ENCODE measurements around the gene REV1.
A peak's percentile ranks its signal among the peaks of the same experiment; 100 is the strongest.
"Not testable (repeated sequence)": the region's sequence is repeated elsewhere in the genome, so short reads cannot be mapped to it uniquely, and the experiment has no call there.

REV1 gene

DNA sequence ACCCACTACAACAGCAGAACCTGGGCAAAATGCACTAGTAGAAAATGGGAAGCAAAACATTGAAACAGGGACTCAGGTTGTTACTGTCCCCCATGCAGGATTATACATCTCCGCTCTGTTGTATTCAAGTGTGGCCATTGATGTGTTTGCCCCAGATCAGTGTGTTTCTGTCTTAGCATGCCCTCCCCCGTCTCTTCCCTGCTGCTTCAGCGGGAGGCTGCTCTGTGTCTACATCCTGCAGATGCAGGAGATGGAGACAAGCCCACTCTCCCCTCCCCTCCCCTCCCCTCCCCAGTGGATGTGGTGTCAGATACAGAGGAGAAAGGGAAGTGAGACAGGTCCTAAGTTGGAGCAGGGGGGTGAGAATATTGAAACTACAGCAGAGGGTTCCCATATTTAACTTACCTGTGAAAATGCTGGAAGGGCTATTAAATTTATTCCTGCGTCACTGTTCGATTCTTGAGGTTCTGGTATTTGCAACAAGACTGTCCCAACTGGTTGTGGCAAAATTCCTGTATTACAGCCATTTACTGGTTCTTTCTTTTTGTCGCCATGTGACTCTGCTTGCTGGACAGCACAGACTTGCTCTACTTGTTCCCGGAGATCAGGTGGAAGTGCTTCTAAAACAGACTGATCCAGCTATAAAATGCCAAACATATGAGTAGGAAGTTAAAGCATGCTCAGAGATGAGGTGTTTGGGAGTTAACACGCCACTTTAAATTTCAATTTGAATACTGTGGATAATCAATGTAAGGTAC, 85.6 kb downstream of the REV1 start:
- no peak for DNase-seq (ENCODE audit: low read depth, low spot score)

DNA sequence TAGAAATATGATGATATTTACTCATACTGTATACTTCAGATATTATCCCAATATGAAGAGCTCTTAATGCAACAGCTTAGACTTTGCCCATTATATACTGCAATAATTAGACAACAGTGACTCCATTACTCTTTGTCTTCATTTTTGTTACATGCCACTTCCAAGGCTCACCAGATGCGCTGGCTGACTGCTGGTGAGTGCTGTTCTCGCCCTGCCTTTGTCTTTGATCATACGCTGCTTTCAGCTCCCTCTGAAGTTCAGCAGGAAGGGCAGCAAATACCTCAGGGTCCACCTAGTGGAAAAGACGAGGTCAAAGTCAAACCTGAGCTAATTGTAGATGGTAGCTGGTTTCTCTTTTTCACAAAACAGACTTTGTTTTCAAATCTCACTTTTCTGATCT, 86.3 kb downstream of the REV1 start:
- peak; percentile 64 for DNase-seq (ENCODE audit: low read depth, low spot score)

DNA sequence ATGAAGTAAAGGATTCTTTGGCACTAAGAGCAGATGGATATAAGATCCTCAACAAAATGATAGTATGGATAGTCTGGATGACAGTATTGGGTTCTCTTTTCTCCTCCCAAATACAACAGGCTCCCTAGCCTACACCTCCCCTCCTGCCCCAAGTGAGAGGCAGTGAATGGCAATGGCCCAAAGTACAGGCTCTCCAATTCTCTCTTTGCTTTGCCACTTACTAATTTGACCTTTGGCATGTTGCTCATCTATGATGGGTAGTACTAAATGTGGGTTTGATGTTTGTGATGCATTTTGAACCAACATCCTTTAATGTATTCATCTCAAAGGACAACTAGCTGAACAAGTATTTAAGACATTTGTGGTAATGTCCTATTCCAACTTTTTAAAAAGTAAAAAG, 86.7 kb downstream of the REV1 start:
- DNase-seq (ENCODE audit: low read depth, low spot score), result no peak

DNA sequence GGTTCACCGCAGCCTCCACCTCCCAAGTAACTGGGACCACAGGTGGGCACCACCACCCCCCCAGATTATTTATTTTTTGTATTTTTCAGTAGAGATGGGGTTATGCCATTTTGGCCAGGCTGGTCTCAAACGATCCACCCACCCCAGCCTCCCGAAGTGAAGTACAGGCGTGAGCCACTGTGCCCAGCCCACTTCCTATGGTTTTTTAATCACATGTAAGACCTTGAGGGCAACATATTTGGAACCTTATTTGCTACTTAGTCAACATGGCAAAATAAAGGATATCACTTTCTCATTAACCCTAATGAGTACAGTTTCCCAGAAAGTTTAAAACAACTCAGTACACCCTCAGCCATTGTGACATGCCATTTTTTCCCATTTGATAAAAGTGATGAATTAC, 88.0 kb downstream of the REV1 start:
- DNase-seq (ENCODE audit: low read depth, low spot score), result no peak

DNA sequence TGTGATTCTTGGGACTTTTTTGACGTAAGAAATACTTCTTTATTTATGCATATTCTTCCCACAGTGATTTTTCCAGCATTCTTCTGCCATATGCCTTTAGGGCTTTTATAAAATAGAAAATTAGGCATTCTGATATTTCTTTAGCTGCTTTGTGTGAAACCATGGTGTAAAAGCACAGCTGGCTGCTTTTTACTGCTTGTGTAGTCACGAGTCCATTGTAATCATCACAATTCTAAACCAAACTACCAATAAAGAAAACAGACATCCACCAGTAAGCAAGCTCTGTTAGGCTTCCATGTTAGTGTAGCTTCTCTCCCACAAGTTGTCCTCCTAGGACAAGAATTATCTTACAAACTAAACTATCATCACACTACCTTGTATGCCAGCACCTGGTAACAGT, 90.0 kb downstream of the REV1 start:
- DNase-seq (ENCODE audit: low read depth, low spot score), result no peak

DNA sequence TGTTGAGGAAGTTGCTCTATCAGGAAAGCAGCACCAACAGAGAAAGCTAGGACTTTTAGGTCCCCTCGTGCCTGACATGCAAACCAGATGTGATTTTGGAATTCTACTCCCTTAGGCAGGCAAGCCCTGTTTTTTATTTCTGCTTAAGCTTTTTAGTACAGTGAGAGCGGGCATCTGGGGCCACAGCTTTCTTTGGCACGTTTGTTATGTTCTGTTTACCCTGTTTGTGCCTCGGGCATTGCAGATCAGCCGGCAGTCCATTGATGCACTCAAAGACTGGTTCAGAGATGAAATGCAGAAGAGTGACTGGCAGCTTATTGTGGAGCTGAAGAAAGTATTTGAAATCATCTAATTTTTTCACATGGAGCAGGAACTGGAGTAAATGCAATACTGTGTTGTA, 90.8 kb downstream of the REV1 start:
- DNase-seq (ENCODE audit: low read depth, low spot score), result no peak

DNA sequence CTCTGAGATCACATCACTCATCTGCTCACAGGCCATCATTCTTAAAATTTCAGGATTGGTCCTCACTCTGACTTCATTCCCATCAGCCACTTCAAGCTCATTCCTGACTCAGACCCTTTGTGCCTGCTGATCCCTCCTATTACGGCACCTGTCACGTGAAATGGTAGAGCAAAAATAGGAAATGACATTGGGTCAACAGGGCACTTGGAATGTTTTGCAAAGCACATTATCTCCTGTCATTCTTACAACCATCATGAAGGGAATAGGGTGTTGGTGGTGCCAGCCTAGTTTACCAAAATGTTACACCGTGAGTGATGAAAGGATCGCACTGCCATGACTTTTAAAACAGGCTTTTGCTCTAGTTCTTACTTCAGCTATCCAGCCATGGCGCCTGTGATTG, 91.5 kb downstream of the REV1 start:
- no peak for DNase-seq (ENCODE audit: low read depth, low spot score)

DNA sequence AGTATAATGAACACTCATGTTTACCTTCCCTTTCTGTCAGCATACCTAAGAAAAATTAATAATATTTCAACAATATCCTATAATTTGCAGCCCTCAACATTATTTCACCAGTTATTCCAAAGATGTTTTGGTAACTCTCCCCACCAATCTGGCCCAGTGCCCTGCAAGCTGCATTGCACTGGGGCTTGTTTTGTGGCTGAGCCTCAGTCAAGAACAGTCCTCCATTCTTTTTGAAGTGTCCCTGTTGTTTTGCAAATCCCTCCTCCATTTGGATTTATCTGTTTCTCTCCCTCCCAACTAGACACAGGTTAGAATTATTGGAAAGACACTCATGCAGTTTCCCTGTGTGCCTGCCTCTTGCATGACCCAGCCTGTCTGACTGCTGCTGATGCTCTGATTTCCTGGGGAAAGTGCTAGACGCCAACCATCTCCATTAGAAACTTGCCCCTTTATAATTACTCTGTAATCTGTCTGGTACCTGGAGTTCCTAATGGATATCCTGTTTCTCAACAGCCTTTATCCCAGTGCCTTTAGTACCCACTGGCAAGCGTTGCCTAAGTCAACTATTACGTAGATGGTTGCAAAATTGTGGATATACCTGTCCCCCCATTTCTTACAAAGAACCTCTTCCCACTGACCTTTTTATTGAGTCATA, 92.4 kb downstream of the REV1 start:
- no peak for DNase-seq (ENCODE audit: low read depth, low spot score)

DNA sequence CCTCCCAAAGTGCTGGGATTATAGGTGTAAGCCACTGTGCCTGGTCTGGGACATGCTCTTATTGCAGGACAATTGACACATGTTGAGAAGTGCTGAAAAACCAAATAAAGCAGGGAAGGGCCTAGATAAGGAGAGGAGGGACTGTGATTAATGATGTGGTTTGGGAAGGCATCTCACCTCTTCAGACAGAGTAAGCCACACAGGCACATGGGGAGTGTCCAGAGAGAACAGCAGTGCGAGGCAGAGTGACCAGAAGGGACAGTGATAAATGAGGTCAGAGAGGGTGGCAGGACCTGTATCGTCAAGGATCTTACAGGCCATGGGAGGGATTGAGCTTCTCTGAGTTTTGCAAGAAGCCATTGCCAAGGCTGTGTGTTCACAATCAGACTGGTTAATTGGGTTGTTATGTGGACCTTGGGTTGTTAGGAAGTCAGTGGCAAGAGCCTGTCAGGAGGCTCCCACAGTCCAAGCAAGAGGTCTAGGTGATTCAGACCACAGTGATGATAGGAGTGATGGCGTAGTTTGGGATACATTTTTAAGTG, 94.2 kb downstream of the REV1 start:
- peak; percentile 19 for DNase-seq (ENCODE audit: low read depth, low spot score)

DNA sequence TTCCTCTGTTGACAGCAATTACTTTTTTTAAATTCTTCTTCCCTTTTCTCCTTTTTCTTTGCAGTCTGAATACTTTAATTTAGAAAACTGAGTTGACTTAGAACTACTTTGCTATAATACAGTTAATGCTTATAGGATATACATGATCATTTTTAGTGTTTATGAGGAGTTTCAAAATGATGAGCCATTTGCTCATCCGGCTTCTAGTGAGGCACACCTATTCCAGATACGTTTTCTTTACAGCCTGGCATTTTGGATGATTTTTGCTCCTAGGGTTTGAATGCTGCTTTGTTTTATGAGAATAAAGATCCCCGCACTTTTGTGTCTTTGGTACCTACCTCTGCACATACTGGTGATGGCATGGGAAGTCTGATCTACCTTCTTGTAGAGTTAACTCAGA, 99.9 kb downstream of the REV1 start:
- DNase-seq (ENCODE audit: low read depth, low spot score), result no peak

DNA sequence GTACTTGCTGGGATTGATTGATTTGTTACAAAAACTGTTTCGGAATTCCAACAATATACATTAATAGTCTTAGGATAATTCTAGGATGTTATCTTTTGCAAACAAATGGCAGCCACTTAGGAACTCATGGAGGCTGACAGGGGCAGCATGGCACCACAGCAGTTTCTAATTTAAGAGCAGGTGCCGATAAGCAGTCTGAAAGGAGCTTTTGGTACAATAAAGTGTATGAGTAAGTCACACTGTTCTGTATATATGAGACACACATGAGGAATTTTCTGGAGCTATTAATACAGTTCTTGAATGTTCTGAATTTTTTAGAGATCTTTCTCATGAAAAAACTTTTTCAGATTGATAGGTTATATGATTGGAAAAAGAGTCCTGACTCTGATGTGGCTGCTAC, 100.4 kb downstream of the REV1 start:
- DNase-seq (ENCODE audit: low read depth, low spot score), result no peak

DNA sequence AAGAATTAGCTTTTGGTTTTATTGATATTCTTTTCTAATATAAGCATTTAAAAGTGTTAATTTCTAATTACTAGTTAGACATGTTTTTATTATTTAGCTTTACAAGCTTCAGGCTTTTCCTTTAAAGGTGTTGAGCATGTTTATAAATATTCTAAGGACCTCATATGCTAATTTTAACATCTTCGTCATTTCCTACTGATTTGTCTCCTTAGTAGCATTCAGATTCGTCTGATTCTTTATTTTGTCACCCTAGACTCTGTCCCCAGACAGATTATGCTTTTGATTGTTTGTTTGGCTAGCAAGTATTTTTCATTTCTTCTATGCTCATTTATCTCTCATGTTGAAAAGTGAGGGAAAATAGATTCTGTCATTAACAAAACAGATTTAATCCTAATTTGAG, 100.9 kb downstream of the REV1 start:
- DNase-seq (ENCODE audit: low read depth, low spot score), result no peak

DNA sequence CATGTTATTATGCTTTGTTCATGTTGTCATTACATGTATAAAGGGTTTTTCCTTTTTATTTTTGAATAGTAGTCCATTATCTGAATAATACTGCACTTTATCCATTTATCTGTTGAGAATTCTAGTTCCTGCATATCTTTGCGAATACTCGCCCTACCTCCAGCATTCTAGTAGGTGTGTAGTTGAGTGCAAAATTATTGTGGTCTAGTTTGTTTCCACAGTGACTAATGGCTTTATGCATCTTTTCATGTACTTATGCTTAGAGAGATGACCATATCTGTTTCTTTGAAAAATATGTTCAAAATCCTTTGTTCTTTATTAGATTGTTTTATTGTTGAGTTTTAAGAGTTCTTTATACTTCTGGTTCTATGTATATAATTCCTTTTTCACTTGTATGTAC, 103.8 kb downstream of the REV1 start:
- DNase-seq (ENCODE audit: low read depth, low spot score), result peak; percentile 52

DNA sequence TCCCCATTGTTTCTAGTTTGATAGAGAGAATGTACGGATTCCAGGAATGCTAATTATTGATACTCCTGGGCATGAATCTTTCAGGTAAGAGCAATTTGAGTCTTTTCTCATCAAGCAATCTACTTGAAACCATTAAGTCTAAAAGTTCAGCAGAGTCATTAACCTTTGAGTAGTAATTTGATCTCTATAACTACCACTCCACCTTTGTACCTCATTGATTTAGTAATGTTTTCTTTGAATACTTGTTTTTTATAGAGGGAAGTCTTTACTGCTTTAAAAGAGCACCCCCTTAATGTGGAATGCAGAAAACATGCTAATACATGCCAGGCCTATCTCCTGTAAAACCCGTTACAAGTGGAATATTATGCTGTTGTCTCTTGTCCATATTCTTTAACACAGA, 107.7 kb downstream of the REV1 start:
- DNase-seq (ENCODE audit: low read depth, low spot score), result no peak

DNA sequence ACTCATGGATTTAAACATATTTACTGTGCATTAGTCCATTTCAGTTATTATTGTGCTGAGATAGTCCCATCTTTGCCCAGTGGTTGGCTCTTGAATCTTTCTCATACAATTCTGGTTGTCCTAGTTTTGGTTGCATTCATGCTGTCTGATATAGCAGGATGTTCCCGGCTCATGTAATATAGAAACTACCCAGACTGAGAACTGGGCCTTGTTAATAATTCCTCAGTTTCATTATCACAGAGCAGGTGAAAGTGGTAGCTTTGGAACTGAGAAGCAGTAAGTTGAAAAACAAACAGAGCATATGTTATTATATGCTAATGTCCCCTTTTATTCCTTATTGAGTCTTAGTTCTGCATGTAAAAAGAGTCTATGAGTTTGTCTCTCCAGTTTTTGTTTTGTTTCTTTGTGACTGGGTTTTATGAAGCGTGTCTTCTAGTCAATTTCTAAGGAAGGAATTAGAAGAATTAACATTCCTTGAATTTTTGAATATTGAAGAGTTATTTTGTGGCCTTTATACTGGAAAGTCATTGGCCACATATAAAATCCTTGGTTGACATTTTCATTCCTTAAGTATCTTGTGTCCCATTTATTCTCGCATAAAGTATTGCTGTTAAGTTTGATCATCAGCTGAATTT, 109.3 kb downstream of the REV1 start:
- peak; percentile 60 for DNase-seq (ENCODE audit: low read depth, low spot score)

DNA sequence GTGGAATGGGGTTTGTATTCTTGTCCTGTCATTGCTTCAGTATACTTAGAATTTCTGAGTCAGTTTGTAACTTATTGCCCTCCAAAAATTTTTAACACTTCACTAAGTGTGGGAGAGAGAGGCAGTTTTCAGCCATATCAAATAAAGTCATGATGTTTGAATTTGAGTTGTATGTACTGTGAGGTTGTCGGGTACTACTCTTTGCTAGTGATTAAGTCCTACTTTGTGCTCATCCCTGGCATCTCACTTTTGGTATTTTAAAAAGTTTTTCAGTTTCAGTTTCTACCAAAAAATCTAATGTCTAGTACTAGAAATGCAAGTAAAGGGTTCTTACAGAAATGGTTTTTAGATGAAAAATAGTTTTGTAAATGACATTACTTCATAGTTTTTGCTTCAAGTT, 111.9 kb downstream of the REV1 start:
- no peak for DNase-seq (ENCODE audit: low read depth, low spot score)

DNA sequence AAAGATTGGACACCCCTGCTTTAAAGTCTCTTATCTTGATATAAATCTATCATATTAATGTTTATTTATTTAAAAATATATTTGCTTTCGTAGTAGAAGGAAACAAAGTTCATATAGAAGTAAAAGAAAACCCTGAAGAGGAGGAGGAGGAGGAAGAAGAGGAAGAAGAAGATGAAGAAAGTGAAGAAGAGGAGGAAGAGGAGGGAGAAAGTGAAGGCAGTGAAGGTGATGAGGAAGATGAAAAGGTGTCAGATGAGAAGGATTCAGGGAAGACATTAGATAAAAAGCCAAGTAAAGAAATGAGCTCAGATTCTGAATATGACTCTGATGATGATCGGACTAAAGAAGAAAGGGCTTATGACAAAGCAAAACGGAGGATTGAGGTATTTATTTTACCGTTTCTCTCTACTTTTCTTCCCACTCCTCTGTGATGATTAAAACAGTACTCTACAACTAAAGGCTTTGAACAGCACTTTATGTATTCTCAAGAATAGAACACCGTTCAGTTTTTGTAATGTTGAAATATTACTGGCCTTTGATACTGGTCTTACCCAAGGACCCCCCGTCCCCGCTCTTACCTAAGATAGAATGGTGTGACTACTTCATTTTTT, 113.5 kb downstream of the REV1 start:
- DNase-seq (ENCODE audit: low read depth, low spot score), result no peak

DNA sequence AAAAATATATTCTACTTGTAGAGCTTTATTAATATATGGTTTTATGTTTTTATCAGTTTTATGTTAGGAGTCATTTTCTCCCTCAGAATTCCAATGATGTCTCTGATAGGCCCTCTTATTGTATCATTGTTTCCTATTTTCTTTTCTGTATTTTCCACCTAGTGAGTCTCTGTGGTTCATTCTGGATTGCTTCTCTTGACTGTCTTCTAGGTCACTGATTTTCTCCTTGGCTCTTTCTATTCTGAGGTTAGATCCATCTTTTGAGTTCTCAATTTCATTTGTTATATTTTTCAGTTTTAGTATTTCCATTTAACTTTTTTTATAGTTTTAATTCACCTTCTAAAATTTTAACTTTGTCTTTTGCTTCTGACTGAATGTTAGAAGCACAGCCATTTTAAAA, 115.1 kb downstream of the REV1 start:
- DNase-seq (ENCODE audit: low read depth, low spot score), result no peak

DNA sequence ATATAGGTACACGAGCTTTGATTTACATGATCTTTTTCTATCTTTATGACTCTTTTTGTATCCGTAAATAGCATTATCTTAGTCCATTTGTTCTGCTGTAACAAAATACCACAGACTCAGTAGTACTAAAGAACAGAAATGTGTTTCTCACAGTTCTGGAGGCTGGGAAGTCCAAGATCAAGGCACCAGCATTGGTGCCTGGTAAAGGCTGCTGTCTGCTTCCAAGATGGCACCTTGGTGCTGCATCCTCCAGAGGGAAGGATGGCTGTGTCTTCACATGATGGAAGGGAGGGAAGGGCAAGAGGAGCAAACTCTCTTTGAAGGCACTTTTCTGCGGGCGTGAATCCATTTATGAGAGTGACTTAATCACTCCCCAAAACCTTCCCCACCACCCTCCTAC, 116.7 kb downstream of the REV1 start:
- DNase-seq (ENCODE audit: low read depth, low spot score), result no peak

DNA sequence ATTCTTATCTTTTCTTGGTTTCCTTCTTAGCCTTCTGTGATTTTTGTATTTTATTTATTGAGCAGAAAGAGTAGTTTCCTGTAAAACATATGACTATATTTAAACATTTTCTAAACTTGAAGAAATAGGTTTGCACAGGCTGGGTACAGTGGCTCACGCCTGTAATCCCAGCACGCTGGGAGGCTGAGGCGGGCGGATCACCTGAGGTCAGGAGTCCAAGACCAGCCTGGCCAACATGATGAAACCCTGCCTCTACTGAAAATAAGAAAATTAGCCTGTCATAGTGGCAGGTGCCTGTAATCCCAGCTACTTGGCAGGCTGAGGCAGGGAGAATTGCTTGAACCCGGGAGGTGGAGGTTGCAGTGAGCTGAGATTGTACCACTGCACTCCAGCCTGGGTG, 121.0 kb downstream of the REV1 start:
- not testable (repeated sequence) for DNase-seq (ENCODE audit: low read depth, low spot score)

DNA sequence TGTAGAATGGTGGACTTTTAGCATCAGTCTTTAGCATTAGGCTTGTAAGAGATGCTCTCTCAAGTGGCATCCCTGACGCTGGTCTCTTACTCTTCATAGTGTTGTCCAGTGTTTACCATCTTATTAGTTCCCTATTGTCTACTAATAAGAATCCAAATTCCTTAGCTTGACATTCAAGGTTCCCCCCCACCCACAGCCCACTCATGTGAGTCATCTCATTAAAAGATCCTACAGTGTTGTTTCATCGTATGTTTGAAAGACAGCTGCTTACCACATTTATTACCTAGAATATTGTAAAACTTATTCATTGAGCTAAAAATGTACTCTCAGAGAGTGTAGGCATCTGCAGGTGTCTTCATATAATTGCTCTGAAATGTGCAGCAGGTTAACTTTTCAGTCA, 124.2 kb downstream of the REV1 start:
- DNase-seq (ENCODE audit: low read depth, low spot score), result no peak

DNA sequence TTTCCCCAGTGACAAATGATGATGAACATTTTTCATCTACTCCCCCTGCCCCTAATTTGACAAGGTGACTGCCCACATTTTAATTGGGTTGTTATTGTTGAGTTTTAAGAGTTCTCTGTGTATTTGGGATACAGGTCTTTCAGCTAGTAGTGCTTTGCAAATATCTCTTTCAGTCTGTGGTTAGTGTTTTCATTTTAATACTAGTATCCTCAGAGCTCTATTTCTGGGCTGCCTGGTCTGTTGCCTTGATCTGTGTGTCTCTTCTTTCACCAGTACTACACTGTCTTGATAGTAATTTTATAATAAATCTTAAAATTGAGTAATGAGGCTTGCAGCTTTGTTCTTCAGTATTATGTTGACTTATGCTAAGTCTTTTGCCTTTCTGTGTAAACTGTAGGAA, 133.0 kb downstream of the REV1 start:
- DNase-seq (ENCODE audit: low read depth, low spot score), result no peak
